D721Med (cell line): ENCODE results near the gene ARPC2.

Experiments used
- DNase-seq: peaks from one replicate; pipeline ENCODE4 v3.0.0; 2011; ENCODE audit warnings: low spot score; ENCODE audit not compliant: insufficient read length
- FAIRE-seq: peaks from 2 replicates; lab custom pipeline; 2011; peaks lifted over from hg19 to GRCh38; lab: Jason Lieb, UNC
- CTCF ChIP-seq: IDR thresholded peaks from 2 replicates; pipeline ENCODE4 v1.5.1; 2012; ENCODE audit warnings: mild to moderate bottlenecking, control low read depth; ENCODE audit not compliant: insufficient read depth; ENCODE audit errors: missing control alignments

The ARPC2 gene

GRCh38 chr2:218264773-218265561, 48.0 kb downstream of the ARPC2 start:
- FAIRE-seq: no peak
- DNase-seq: no peak

GRCh38 chr2:218265626-218266025, 48.6 kb downstream of the ARPC2 start:
- FAIRE-seq: no peak
- no peak for TF ChIP-seq CTCF

More at GRCh38 chr2:218264773-218265561, 48.0 kb downstream of the ARPC2 start:
- TF ChIP-seq CTCF: no peak

GRCh38 chr2:218266316-218266979, 49.5 kb downstream of the ARPC2 start:
- FAIRE-seq (no peak), DNase-seq (no peak)
- no peak for TF ChIP-seq CTCF

More at GRCh38 chr2:218265626-218266025, 48.6 kb downstream of the ARPC2 start:
- DNase-seq: no peak

GRCh38 chr2:218267259-218267658, 50.3 kb downstream of the ARPC2 start:
- TF ChIP-seq CTCF: no peak
- no peak for FAIRE-seq

GRCh38 chr2:218269900-218270720, 53.1 kb downstream of the ARPC2 start, which contains the start of the genes AAMP and PNKD:
TSS of gene AAMP (minus strand) at chr2:218270137. CDS start at chr2:218270086, 51 bp downstream.
TSS of gene PNKD (plus strand) at chr2:218270519. CDS start at chr2:218270536, 17 bp downstream.
- DNase-seq: peak; percentile 98
- no peak for FAIRE-seq
- TF ChIP-seq CTCF: peak; percentile 1

More at GRCh38 chr2:218267259-218267658, 50.3 kb downstream of the ARPC2 start:
- DNase-seq: no peak

- no peak for TF ChIP-seq CTCF
- DNase-seq (no peak), FAIRE-seq (no peak)
These were observed 53.9 kb downstream of the ARPC2 start for GRCh38 chr2:218270721-218271486.
